K562 (cell line): ENCODE measurements around the gene TIGD7. TPM values are rescaled to one million over a fixed set of nuclear protein-coding genes. Genes with fewer than 3 reads are reported as not detected.

Source experiments
- ATAC-seq: fragments of 200-7000 bp; cut with Tn5 transposase; 3 replicates; pipeline ENCODE4 v1.9.1; 2020; ENCODE audit warnings: moderate library complexity
- BruUV-seq: library from RNA; stranded (reverse); fragments of 400-500 nt; replicated peaks from 2 replicates; lab custom pipeline; 2021; lab: Mats Ljungman, UMichigan
- CTCF ChIA-PET: fragments of 300-600 bp; formaldehyde crosslinking; extraction: SDS; loops from one replicate; lab custom pipeline; 2021; ENCODE audit warnings: low intra/inter-chr PET ratio; lab: Yijun Ruan, JAX
- POLR2A ChIA-PET: fragments of 300-600, 350-650 bp; sonication (Branson Sonifier 250); formaldehyde crosslinking; extraction: SDS; loops from one replicate; lab custom pipeline; 2021; ENCODE audit warnings: antibody characterized with exemption, inconsistent platforms; lab: Yijun Ruan, JAX
- DNase-seq, 4 experiments: peaks; one replicate each; pipeline versions ENCODE4 v3.0.0 to v3.0.0-alpha.2; 2011 to 2018; ENCODE audit warnings: low spot score in 3 of 4, mixed read lengths in 3 of 4; ENCODE audit errors: extremely low read depth in 1 of 4
- FAIRE-seq: peaks from 2 replicates; lab custom pipeline; 2011; peaks lifted over from hg19 to GRCh38; lab: Jason Lieb, UNC
- H2AFZ ChIP-seq: 2 replicates; pipeline ENCODE4 v1.6.0; 2011; ENCODE audit warnings: low read depth, low read length, control low read depth, inconsistent platforms
- H3K27ac ChIP-seq: fragments of 200-600 bp; 3 replicates; pipeline ENCODE4 v1.8.0; 2011; ENCODE audit warnings: low read depth, mild to moderate bottlenecking, control low read depth, inconsistent platforms, low read length, moderate library complexity, mixed read lengths; ENCODE audit errors: extremely low read depth
- H3K27me3 ChIP-seq, 2 experiments: fragments of 300-600 bp in 1 of 2; 2 replicates in 1 of 2; 3 replicates in 1 of 2; pipeline versions ENCODE4 v1.6.0 to v1.8.0; 2011; ENCODE audit warnings: inconsistent platforms in 2 of 2, low read length in 2 of 2, mild to moderate bottlenecking in 1 of 2, mixed read lengths in 1 of 2, moderate library complexity in 1 of 2; ENCODE audit not compliant: control insufficient read depth in 2 of 2, insufficient read depth in 2 of 2
- H3K36me3 ChIP-seq: fragments of 300-600 bp; 3 replicates; pipeline ENCODE4 v1.8.0; 2011; ENCODE audit warnings: mild to moderate bottlenecking, low read length, inconsistent platforms; ENCODE audit not compliant: control insufficient read depth, insufficient read depth
- H3K4me1 ChIP-seq, 2 experiments: fragments of 200-600 bp in 1 of 2; replicated peaks in 1 of 2; 2 replicates in 1 of 2; 3 replicates in 1 of 2; pipeline versions ENCODE4 v1.5.1 to v1.8.0; 2011; ENCODE audit warnings: inconsistent platforms in 2 of 2, low read length in 2 of 2, mild to moderate bottlenecking in 1 of 2, mixed read lengths in 1 of 2, moderate library complexity in 1 of 2; ENCODE audit not compliant: control insufficient read depth in 2 of 2, insufficient read depth in 2 of 2
- H3K4me2 ChIP-seq: 2 replicates; pipeline ENCODE4 v1.6.1; 2011; ENCODE audit warnings: low read length, control low read depth, inconsistent platforms, mixed read lengths; ENCODE audit not compliant: insufficient read depth
- H3K4me3 ChIP-seq: fragments of 200-600 bp; sonication (generic), shearing (Covaris generic); 2 replicates; pipeline ENCODE4 v1.5.1; 2016; ENCODE audit warnings: control low read depth, inconsistent platforms
- H3K79me2 ChIP-seq: fragments of 200-600 bp; 3 replicates; pipeline ENCODE4 v1.8.0; 2011; ENCODE audit warnings: low read length, inconsistent platforms; ENCODE audit not compliant: control insufficient read depth, insufficient read depth
- H3K9ac ChIP-seq, 2 experiments: 2 replicates each; pipeline versions ENCODE4 v1.6.0 to v1.6.1; 2011; ENCODE audit warnings: low read depth in 2 of 2, low read length in 2 of 2, control low read depth in 1 of 2, inconsistent platforms in 1 of 2, mild to moderate bottlenecking in 1 of 2, mixed read lengths in 1 of 2; ENCODE audit not compliant: insufficient read depth in 1 of 2
- H3K9me1 ChIP-seq: one replicate; pipeline ENCODE4 v1.6.0; 2011; ENCODE audit warnings: inconsistent platforms, mild to moderate bottlenecking, low read length, moderate library complexity; ENCODE audit not compliant: control insufficient read depth, insufficient read depth
- H3K9me3 ChIP-seq: replicated peaks from 2 replicates; pipeline ENCODE4 v1.5.1; 2011; ENCODE audit warnings: low read depth, low read length, inconsistent platforms; ENCODE audit not compliant: control insufficient read depth, insufficient read depth
- H4K20me1 ChIP-seq: replicated peaks from 2 replicates; pipeline ENCODE4 v1.6.1; 2011; ENCODE audit warnings: low read length, inconsistent platforms, mixed read lengths; ENCODE audit not compliant: control insufficient read depth, insufficient read depth
- FOXP4 ChIP-seq: sonication (generic); formaldehyde crosslinking; IDR thresholded peaks from 2 replicates; pipeline ENCODE4 v1.8.0; 2022; ENCODE audit warnings: mild to moderate bottlenecking, missing genetic modification reagents, borderline replicate concordance
- NFE2 ChIP-seq: IDR thresholded peaks from 2 replicates; pipeline ENCODE4 v1.6.1; 2014; ENCODE audit warnings: antibody characterized with exemption, low read depth
- WGBS: fragments of 100-300 bp; shearing (Covaris generic); methylation state at CpG from one replicate; pipeline ENCODE4 v1.1.6; 2016; ENCODE audit warnings: low coverage, mixed read lengths; ENCODE audit not compliant: insufficient coverage; ENCODE audit errors: missing lambda C conversion rate; 5-methylcytosine and 5-hydroxymethylcytosine counted together
- in situ Hi-C: fragments of 300-500 bp; cut with MboI; formaldehyde crosslinking; loops from 4 replicates; pipeline ENCODE4 v1.15.0; 2018; ENCODE audit warnings: inconsistent platforms, mixed read lengths
- intact Hi-C: fragments of 100-400 bp; cut with micrococcal nuclease; formaldehyde crosslinking; loops from 2 replicates; pipeline ENCODE4 v1.14.2; 2022
- polyA plus RNA-seq, 8 experiments: library from polyadenylated mRNA; depleted of rRNA in 4 of 8; stranded (reverse) in 5 of 8; unstranded in 3 of 8; fragments of >200 nt; fragmentation: Nextera tagmentation in 2 of 8; fragmentation: Illumina TruSeq in 1 of 8; extraction: Ambion mirVana in 2 of 8; extraction: Trizol in 1 of 8; gene quantifications; 2 replicates each; pipeline versions ENCODE4 v1.2.1 to v1.2.3, GENCODE V29; 2011 to 2014; ENCODE audit warnings: inconsistent platforms in 1 of 8, missing spikeins in 1 of 8
- total RNA-seq, 7 experiments: library from RNA; depleted of rRNA in 6 of 7; stranded (reverse); fragments of >200 nt in 6 of 7; fragmentation: Illumina TruSeq in 2 of 7; extraction: Trizol in 2 of 7; gene quantifications; 2 replicates each; pipeline versions ENCODE4 v1.2.1 to v1.2.3, GENCODE V29; 2011 to 2021; ENCODE audit warnings: low replicate concordance in 1 of 7

The TIGD7 gene
- total and polyA plus RNA-seq, 9 of the 15 experiments (the other 6 are each of a cell fraction or from before 2014, with no cell fraction given): 0.84 to 10.7 (median 6.7) TPM

- CTCF ChIA-PET: no interaction called here
Observed at GRCh38 chr16:3321816-3322215, 16.6 kb upstream of the TIGD7 start.

More at GRCh38 chr16:3321816-3322215, 16.6 kb upstream of the TIGD7 start:
- H3K4me2 ChIP-seq: no peak overlapping the region
- DNase-seq (no peak), ATAC-seq (no peak), FAIRE-seq (no peak)
- H3K36me3 ChIP-seq: peaks cover 13% of the 10 kb centered on the region; the same call in 2 of the 3 replicates
- intact Hi-C loops: no loop called here
- no peak overlapping the region for H3K4me3 ChIP-seq
- peaks cover 0 to 5% of the 10 kb centered on the region in 2 experiments; a peak in 2 of 5 replicates for H3K27me3 ChIP-seq
- POLR2A ChIA-PET: interaction anchor here (0.6 to 0.8 kb wide), 3 partner anchors 39 to 290 kb away, joined by 3 to 4 read pairs (median 4); partner anchors contain the start of gene ZNF174
- no peaks in the 10 kb centered on the region for H4K20me1 ChIP-seq
- in situ Hi-C loops: no loop called here
- H3K4me1 ChIP-seq: no peaks in the 10 kb centered on the region
- BruUV-seq: no TSS peak
- no peak overlapping the region for H2AFZ ChIP-seq
- no peaks in the 10 kb centered on the region for H3K79me2 ChIP-seq
- no peak overlapping the region for H3K27ac ChIP-seq
- TF ChIP-seq NFE2: peak; percentile 44
- no peak for TF ChIP-seq FOXP4 (CRISPR knock-in tag)
- H3K9ac ChIP-seq: no peak overlapping the region
- H3K9me3 ChIP-seq: peaks cover 13% of the 10 kb centered on the region
- 2% methylated on average over 2 of the region's 2 CpGs for WGBS
- H3K9me1 ChIP-seq: no peaks in the 10 kb centered on the region
